ENCODE results near the gene ACCSL. TPM values are rescaled to one million over a fixed set of nuclear protein-coding genes. Genes with fewer than 3 reads are reported as not detected.

ACCSL gene
- total RNA-seq, 1 donor from 2014 or later, result not detected

DNA sequence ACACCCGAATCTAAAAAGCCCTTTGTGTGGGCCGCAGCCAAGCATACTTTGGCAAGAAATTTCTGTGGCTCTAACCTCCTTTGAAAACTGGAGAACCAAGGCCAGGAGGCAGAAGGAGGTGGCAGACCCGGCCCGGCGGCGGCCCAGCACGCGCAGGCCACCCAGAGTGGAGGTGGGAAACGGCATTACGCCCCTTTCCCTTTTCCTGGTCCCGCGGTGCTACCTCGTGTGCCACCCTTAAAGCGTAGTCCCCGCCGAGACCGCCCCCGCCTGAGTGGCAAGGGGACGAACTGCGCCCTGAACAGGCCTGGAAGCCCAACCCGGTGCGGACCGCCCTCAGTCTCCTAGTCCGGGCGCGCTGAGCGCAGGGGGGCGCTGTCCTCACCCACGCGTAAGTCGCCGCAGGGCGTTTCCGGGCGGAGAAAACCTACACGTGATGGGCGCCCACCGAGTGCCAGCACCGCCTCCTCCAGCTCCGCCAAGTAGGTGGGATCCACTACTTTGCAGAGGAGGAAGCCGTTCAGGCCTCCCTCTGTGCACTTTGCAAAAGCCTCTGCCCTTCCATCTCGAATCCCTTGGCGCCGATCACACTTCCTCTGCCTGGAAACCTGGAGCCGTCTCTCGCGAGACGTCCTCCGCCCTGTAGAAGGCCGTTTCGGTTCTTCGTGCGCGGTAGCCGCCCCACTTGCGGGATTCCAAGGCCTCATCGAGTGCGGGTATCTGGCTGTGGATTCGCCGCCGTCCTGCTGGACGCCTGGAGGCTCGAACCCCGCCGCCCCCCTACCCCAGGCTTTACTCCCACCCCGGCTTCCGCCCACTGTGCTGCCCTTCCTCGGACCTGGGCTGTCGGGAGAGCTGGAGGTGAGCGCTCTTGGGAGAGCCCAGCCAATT is 18.3 kb downstream of the ACCSL start, which contains the start of gene ACCS:
ACCS (plus strand) TSS at position 430 of the 891 bp plus-strand sequence. CDS start 1,358 bp downstream, outside the sequence.
- peak within 1 kb of the TSS; percentile 57 for H3K4me3 ChIP-seq (ENCODE audit: low read depth, low read length)
- DNase-seq (ENCODE audit: low read depth), result peak; percentile 69
- H3K27me3 ChIP-seq (ENCODE audit: control insufficient read depth, insufficient read depth, low read length), result no peaks in the 10 kb centered on the region
- no peaks in the 10 kb centered on the region for H3K36me3 ChIP-seq (ENCODE audit: control insufficient read depth, insufficient read depth, low read length)
- TF ChIP-seq, protein P1, sequence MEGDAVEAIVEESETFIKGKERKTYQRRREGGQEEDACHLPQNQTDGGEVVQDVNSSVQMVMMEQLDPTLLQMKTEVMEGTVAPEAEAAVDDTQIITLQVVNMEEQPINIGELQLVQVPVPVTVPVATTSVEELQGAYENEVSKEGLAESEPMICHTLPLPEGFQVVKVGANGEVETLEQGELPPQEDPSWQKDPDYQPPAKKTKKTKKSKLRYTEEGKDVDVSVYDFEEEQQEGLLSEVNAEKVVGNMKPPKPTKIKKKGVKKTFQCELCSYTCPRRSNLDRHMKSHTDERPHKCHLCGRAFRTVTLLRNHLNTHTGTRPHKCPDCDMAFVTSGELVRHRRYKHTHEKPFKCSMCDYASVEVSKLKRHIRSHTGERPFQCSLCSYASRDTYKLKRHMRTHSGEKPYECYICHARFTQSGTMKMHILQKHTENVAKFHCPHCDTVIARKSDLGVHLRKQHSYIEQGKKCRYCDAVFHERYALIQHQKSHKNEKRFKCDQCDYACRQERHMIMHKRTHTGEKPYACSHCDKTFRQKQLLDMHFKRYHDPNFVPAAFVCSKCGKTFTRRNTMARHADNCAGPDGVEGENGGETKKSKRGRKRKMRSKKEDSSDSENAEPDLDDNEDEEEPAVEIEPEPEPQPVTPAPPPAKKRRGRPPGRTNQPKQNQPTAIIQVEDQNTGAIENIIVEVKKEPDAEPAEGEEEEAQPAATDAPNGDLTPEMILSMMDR (IDR thresholded peaks at IDR 0.05; ENCODE audit: insufficient read depth, low read length, poor library complexity, severe bottlenecking), result peak; percentile 90

DNA sequence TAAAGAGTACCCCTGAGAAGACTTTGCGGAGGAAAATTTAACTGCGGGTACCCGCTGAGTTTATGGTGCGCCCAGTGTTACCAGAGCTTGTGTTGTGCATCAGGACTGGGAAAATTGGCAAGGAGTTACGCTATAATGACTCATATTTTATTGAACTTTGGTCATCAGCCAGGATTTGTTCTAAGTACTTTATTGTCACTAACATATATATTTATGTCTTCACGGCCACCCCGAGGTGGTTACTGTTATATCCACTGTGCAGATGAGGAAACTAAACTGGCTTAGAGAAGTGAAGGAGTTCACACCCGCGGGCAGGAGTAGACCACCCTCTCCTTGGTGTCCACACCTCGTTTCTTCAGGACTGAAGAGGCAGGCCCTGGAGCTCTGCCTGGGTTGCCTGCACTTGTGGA is 19.0 kb downstream of the ACCSL start:
- peak; percentile 12 for DNase-seq (ENCODE audit: low read depth)
- peak overlapping the region; percentile 57 for H3K4me3 ChIP-seq (ENCODE audit: low read depth, low read length)
- H3K36me3 ChIP-seq (ENCODE audit: control insufficient read depth, insufficient read depth, low read length), result no peaks in the 10 kb centered on the region
- H3K27me3 ChIP-seq (ENCODE audit: control insufficient read depth, insufficient read depth, low read length), result no peaks in the 10 kb centered on the region
- TF ChIP-seq, protein P1 (IDR thresholded peaks at IDR 0.05; ENCODE audit: insufficient read depth, low read length, poor library complexity, severe bottlenecking), result no peak

DNA sequence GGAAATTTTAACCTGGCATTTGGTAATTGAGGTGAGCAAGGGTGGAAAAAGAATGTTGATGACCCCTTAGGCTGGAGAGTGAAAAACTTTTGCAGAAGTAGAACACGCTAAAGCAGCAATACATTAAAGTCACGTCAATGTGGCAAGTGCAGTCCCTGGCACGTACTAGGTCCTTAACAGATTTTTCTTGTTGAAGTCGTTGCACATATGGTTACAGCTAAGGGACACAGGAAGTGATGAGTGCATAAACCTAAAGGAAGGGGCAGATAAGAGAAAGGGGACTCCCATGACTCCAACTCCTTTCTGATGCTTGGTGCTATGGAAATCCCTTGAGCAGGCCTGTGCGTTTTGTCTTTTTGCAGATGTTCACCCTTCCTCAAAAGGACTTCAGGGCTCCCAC is 19.5 kb downstream of the ACCSL start:
- Histone ChIP-seq H3K36me3 (ENCODE audit: control insufficient read depth, insufficient read depth, low read length) (no peaks in the 10 kb centered on the region), H3K4me3 (ENCODE audit: low read depth, low read length) (no peak overlapping the region), H3K27me3 (ENCODE audit: control insufficient read depth, insufficient read depth, low read length) (no peaks in the 10 kb centered on the region)
- no peak for DNase-seq (ENCODE audit: low read depth)
- TF ChIP-seq, protein P1 (IDR thresholded peaks at IDR 0.05; ENCODE audit: insufficient read depth, low read length, poor library complexity, severe bottlenecking), result no peak

DNA sequence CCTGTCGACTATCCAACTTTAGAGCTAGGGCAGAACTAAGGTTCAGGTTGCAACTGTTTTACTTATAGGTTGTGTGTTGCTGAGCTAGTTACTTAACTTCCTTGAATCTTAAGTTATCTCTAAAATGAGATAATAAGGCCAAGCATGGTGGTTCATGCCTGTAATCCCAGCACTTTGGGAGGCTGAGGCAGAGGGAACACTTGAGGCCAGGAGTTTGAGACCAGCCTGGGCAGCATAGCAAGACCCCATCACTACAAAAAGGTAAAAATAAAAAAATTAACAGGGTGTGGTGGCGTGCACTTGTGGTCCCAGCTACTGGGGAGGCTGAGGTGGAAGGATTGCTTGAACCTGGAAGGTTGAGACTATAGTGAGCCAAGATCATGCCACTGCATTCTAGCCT is 20.4 kb downstream of the ACCSL start:
- H3K4me3 ChIP-seq (ENCODE audit: low read depth, low read length), result no peak overlapping the region
- no peaks in the 10 kb centered on the region for H3K36me3 ChIP-seq (ENCODE audit: control insufficient read depth, insufficient read depth, low read length)
- DNase-seq (ENCODE audit: low read depth), result no peak
- no peaks in the 10 kb centered on the region for H3K27me3 ChIP-seq (ENCODE audit: control insufficient read depth, insufficient read depth, low read length)
- TF ChIP-seq, protein P1 (IDR thresholded peaks at IDR 0.05; ENCODE audit: insufficient read depth, low read length, poor library complexity, severe bottlenecking), result no peak

DNA sequence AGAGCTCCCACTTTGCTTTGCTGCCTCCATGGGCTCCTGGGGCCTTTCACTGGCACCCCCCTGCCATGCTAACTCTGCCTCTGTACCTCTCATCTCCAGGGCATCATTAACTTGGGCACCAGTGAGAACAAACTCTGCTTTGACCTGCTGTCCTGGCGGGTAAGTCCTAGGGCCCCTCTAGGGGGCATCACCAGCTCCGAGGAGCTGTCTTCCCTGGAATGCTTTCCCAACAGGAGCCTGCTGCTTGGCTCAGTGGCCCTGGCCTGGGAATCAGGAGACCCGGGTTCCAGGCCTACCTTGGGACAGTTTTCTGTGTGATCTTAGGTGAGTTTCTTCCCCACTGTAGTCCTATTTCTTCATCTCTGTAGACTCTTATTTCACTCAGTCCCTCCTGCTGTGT is 23.4 kb downstream of the ACCSL start:
- TF ChIP-seq, protein P1 (IDR thresholded peaks at IDR 0.05; ENCODE audit: insufficient read depth, low read length, poor library complexity, severe bottlenecking), result no peak
- no peaks in the 10 kb centered on the region for H3K36me3 ChIP-seq (ENCODE audit: control insufficient read depth, insufficient read depth, low read length)
- no peak overlapping the region for H3K4me3 ChIP-seq (ENCODE audit: low read depth, low read length)
- no peaks in the 10 kb centered on the region for H3K27me3 ChIP-seq (ENCODE audit: control insufficient read depth, insufficient read depth, low read length)
- no peak for DNase-seq (ENCODE audit: low read depth)

Measured in kidney epithelial cell (primary cell).